ENCODE measurements around the gene DCUN1D4.

Gene DCUN1D4

GRCh38 chr4:51874551-51874950 is 31.6 kb downstream of the DCUN1D4 start:
- Histone ChIP-seq H3K36me3 (ENCODE audit: insufficient read depth) (peaks cover 11% of the 10 kb centered on the region; the same call in 1 of the 2 replicates), H4K20me1 (ENCODE audit: insufficient read depth) (no peaks in the 10 kb centered on the region)
- no peak for TF ChIP-seq CTCF (conservative IDR thresholded peaks at IDR 0.05; ENCODE audit: low read depth, low read length)

GRCh38 chr4:51878431-51878830 is 35.5 kb downstream of the DCUN1D4 start:
- Histone ChIP-seq H3K36me3 (ENCODE audit: insufficient read depth) (peaks cover 11% of the 10 kb centered on the region; the same call in 1 of the 2 replicates), H3K9ac (no peak overlapping the region), H3K4me1 (ENCODE audit: low read depth, poor library complexity, severe bottlenecking) (no peaks in the 10 kb centered on the region), H2AFZ (ENCODE audit: low read depth) (no peak overlapping the region), H3K79me2 (ENCODE audit: insufficient read depth, low read depth) (no peaks in the 10 kb centered on the region), H3K4me2 (no peak overlapping the region), H4K20me1 (ENCODE audit: insufficient read depth) (no peaks in the 10 kb centered on the region), H3K27me3 (ENCODE audit: insufficient read depth, low read depth) (no peaks in the 10 kb centered on the region), H3K4me3 (IDR thresholded peaks at IDR 0.05; ENCODE audit: insufficient read depth, low read depth, low read length) (no peak overlapping the region), H3K27ac (no peak overlapping the region)
- no peak for TF ChIP-seq CTCF (conservative IDR thresholded peaks at IDR 0.05; ENCODE audit: low read depth, low read length)

More at GRCh38 chr4:51874551-51874950, 31.6 kb downstream of the DCUN1D4 start:
- Histone ChIP-seq H3K4me3 (IDR thresholded peaks at IDR 0.05; ENCODE audit: insufficient read depth, low read depth, low read length) (no peak overlapping the region), H3K4me2 (no peak overlapping the region), H3K9ac (no peak overlapping the region), H3K4me1 (ENCODE audit: low read depth, poor library complexity, severe bottlenecking) (no peaks in the 10 kb centered on the region), H3K27ac (no peak overlapping the region), H3K79me2 (ENCODE audit: insufficient read depth, low read depth) (no peaks in the 10 kb centered on the region), H3K27me3 (ENCODE audit: insufficient read depth, low read depth) (no peaks in the 10 kb centered on the region), H2AFZ (ENCODE audit: low read depth) (no peak overlapping the region)

GRCh38 chr4:51880016-51880915 is 37.3 kb downstream of the DCUN1D4 start:
- no peak for TF ChIP-seq CTCF (conservative IDR thresholded peaks at IDR 0.05; ENCODE audit: low read depth, low read length)
- Histone ChIP-seq H3K9ac (no peak overlapping the region), H4K20me1 (ENCODE audit: insufficient read depth) (no peaks in the 10 kb centered on the region), H3K36me3 (ENCODE audit: insufficient read depth) (peaks cover 6% of the 10 kb centered on the region; the same call in 1 of the 2 replicates), H3K4me2 (no peak overlapping the region), H3K27ac (no peak overlapping the region), H2AFZ (ENCODE audit: low read depth) (no peak overlapping the region), H3K4me1 (ENCODE audit: low read depth, poor library complexity, severe bottlenecking) (no peaks in the 10 kb centered on the region), H3K79me2 (ENCODE audit: insufficient read depth, low read depth) (no peaks in the 10 kb centered on the region), H3K4me3 (IDR thresholded peaks at IDR 0.05; ENCODE audit: insufficient read depth, low read depth, low read length) (no peak overlapping the region), H3K27me3 (ENCODE audit: insufficient read depth, low read depth) (no peaks in the 10 kb centered on the region)

GRCh38 chr4:51884055-51884454 is 41.1 kb downstream of the DCUN1D4 start:
- H3K4me1 ChIP-seq (ENCODE audit: low read depth, poor library complexity, severe bottlenecking): peaks cover 1% of the 10 kb centered on the region
- no peak overlapping the region for H3K27ac ChIP-seq
- no peaks in the 10 kb centered on the region for H3K79me2 ChIP-seq (ENCODE audit: insufficient read depth, low read depth)
- no peak overlapping the region for H3K9ac ChIP-seq
- H3K4me3 ChIP-seq (IDR thresholded peaks at IDR 0.05; ENCODE audit: insufficient read depth, low read depth, low read length): no peak overlapping the region
- no peak overlapping the region for H2AFZ ChIP-seq (ENCODE audit: low read depth)
- no peak for TF ChIP-seq CTCF (conservative IDR thresholded peaks at IDR 0.05; ENCODE audit: low read depth, low read length)
- H3K27me3 ChIP-seq (ENCODE audit: insufficient read depth, low read depth): no peaks in the 10 kb centered on the region
- no peak overlapping the region for H3K4me2 ChIP-seq
- no peaks in the 10 kb centered on the region for H3K36me3 ChIP-seq (ENCODE audit: insufficient read depth)
- H4K20me1 ChIP-seq (ENCODE audit: insufficient read depth): no peaks in the 10 kb centered on the region
